ENCODE data around the gene NBAS. TPM values are rescaled to one million over a fixed set of nuclear protein-coding genes. Genes with fewer than 3 reads are reported as not detected.

Gene NBAS
- 31.5 and 36.7 TPM in 2 replicates for total RNA-seq

DNA sequence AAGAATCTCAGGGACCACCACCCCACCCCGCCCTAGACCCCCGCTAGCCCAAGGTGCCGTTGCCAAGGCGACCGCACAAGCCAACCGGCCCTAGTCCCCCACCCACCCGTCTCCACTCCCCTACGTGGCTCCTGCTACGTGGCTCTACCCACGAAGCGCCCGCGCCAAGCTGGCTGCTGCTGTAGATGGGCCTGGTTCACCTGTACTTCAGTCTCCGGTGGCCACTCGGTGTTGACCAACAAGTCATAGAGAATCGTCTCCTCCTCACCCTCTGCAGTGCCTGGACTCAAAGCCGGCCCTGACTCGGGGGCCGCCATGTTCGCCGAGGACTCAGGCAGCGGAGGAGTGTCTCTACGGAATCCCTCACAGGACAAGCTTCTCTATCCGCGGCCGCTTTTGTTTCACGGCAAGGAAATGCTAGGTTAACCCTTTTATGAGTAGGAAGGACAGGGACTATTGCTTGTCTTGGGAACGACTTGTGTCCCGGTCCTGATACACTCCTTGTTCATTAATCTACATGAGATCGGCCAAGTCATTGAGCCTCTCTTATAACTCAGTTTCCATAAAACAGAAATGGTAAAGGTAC, at the start of gene NBAS:
NBAS (minus strand) TSS at position 347 of the 586 bp plus-strand sequence; CDS start at position 317, 30 bp downstream.

DNA sequence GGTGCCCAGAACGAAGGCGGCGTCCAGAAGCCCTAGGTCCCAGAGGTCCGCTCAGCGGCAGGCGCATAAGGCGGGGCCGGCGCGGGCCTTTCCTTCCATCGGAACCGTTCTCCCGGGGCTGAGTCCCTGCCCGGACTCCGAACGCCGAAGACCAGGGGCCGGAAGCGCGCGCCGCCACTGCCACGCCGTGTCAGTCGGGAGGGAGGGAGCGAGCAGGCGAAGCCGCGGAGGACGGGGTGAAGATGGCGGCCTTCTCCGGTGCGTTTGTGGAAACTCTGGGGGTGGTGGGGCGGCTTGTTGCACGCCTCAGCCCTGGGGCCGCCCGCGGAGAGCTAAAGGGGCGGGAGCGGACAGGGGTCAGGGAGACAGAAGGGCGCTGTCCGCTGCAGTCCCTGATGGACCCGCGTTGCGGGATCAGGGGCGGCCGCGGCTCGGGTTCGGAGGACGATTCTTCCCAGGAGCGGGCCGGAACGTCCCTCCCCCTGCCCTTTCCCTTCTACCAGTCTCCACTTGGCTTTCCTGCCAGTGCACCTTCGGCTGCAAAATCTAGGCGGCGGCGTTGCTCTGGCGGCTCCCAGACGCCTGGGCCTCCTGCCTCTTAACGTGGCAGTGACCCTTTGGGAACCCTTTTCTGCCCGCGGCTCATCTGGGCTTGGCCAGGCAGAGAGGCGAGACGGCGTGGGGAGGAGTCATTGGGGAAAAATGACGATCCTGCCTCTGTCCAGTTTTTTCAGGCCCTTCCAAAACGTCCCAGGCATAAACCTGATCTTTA, 30.7 kb upstream of the NBAS start, which contains the start of gene DDX1:
DDX1 (plus strand) TSS at position 177 of the 772 bp plus-strand sequence; CDS start at position 243, 66 bp downstream.

Other genes with a start within 250 kb of the NBAS start
- 47.4 and 51.4 TPM in 2 replicates for gene DDX1, start 30.5 kb upstream of the NBAS start, total RNA-seq